Measurements from ENCODE around the gene CTSZ. TPM values are rescaled to one million over a fixed set of nuclear protein-coding genes. Genes with fewer than 3 reads are reported as not detected.

The CTSZ gene
- total RNA-seq, 1 experiment from 2014 or later, result 113 TPM

- DNase-seq (ENCODE audit: low read depth, low spot score) (no peak), ATAC-seq (no peak)
- CTCF ChIA-PET, result interaction anchor here (1.0 kb wide), 1 partner anchor 95 kb away, joined by 3 read pairs; no protein-coding TSS in a partner anchor
- H3K36me3 ChIP-seq (ENCODE audit: control insufficient read depth, insufficient read depth, low read length), result peaks cover 25% of the 10 kb centered on the region
- intact Hi-C loops (cut with micrococcal nuclease; ENCODE audit: unreplicated experiment), result no loop called here
- no TSS peak for BruUV-seq (replicated peaks)
- in situ Hi-C loops (cut with HindIII; ENCODE audit: low pct_unique_long_range_greater_than_20kb, low sequenced_read_pairs), result no loop called here
- no peaks in the 10 kb centered on the region for H3K27me3 ChIP-seq (ENCODE audit: control insufficient read depth, insufficient read depth, low read length)
- POLR2A ChIA-PET, result interaction anchor here (0.5 kb wide), 1 partner anchor 11 kb away, joined by 5 read pairs; no protein-coding TSS in a partner anchor
- H3K27ac ChIP-seq (ENCODE audit: low read length), result no peak overlapping the region
- no peaks in the 10 kb centered on the region for H3K4me1 ChIP-seq (ENCODE audit: control insufficient read depth, insufficient read depth, low read length)
- no peak overlapping the region for H3K4me3 ChIP-seq (ENCODE audit: low read depth in 2 of 2, low read length in 2 of 2)
- H3K9me3 ChIP-seq (ENCODE audit: control insufficient read depth, insufficient read depth, low read depth, low read length), result no peaks in the 10 kb centered on the region
- TF ChIP-seq CTCF (IDR thresholded peaks at IDR 0.05) (no peak), SIN3A (IDR thresholded peaks at IDR 0.05; ENCODE audit: borderline replicate concordance, insufficient read depth, low read depth, low read length) (no peak), REST (IDR thresholded peaks at IDR 0.05; ENCODE audit: insufficient read depth in 1 of 2, low read depth in 2 of 2, low read length in 1 of 2) (no peak), POLR2AphosphoS5 (IDR thresholded peaks at IDR 0.05; ENCODE audit: low read depth, low read length) (0 out of 2 replicates have a peak, but pooled peaks have one; percentile 13), TCF7L2 (IDR thresholded peaks at IDR 0.05; ENCODE audit: low read depth, low read length) (no peak)
These were observed 14.1 kb downstream of the CTSZ start for GRCh38 chr20:58992911-58993310.

GRCh38 chr20:58991715-58992114 is 15.3 kb downstream of the CTSZ start:
- H3K27me3 ChIP-seq (ENCODE audit: control insufficient read depth, insufficient read depth, low read length), result no peaks in the 10 kb centered on the region
- BruUV-seq (replicated peaks), result no TSS peak
- intact Hi-C loops (cut with micrococcal nuclease; ENCODE audit: unreplicated experiment) (no loop called here), in situ Hi-C loops (cut with HindIII; ENCODE audit: low pct_unique_long_range_greater_than_20kb, low sequenced_read_pairs) (no loop called here)
- H3K4me3 ChIP-seq (ENCODE audit: low read depth in 2 of 2, low read length in 2 of 2), result no peak overlapping the region
- POLR2A ChIA-PET, result no interaction called here
- no peaks in the 10 kb centered on the region for H3K9me3 ChIP-seq (ENCODE audit: control insufficient read depth, insufficient read depth, low read depth, low read length)
- no peaks in the 10 kb centered on the region for H3K4me1 ChIP-seq (ENCODE audit: control insufficient read depth, insufficient read depth, low read length)
- H3K36me3 ChIP-seq (ENCODE audit: control insufficient read depth, insufficient read depth, low read length), result peaks cover 31% of the 10 kb centered on the region
- DNase-seq (ENCODE audit: low read depth, low spot score) (no peak), ATAC-seq (no peak)
- H3K27ac ChIP-seq (ENCODE audit: low read length), result no peak overlapping the region
- TF ChIP-seq TCF7L2 (IDR thresholded peaks at IDR 0.05; ENCODE audit: low read depth, low read length), result no peak
- no peak for TF ChIP-seq CTCF (IDR thresholded peaks at IDR 0.05)
- TF ChIP-seq POLR2AphosphoS5 (IDR thresholded peaks at IDR 0.05; ENCODE audit: low read depth, low read length), result no peak
- TF ChIP-seq REST (IDR thresholded peaks at IDR 0.05; ENCODE audit: insufficient read depth in 1 of 2, low read depth in 2 of 2, low read length in 1 of 2), result no peak
- TF ChIP-seq SIN3A (IDR thresholded peaks at IDR 0.05; ENCODE audit: borderline replicate concordance, insufficient read depth, low read depth, low read length), result no peak
- CTCF ChIA-PET, result no interaction called here

Data from Panc1 (cell line).